Measurements from ENCODE around the gene RACK1. TPM values are rescaled to one million over a fixed set of nuclear protein-coding genes. Genes with fewer than 3 reads are reported as not detected.

RACK1 gene
- total and polyA plus RNA-seq, 4 donors: 310 to 2,255 (median 940) TPM

DNA sequence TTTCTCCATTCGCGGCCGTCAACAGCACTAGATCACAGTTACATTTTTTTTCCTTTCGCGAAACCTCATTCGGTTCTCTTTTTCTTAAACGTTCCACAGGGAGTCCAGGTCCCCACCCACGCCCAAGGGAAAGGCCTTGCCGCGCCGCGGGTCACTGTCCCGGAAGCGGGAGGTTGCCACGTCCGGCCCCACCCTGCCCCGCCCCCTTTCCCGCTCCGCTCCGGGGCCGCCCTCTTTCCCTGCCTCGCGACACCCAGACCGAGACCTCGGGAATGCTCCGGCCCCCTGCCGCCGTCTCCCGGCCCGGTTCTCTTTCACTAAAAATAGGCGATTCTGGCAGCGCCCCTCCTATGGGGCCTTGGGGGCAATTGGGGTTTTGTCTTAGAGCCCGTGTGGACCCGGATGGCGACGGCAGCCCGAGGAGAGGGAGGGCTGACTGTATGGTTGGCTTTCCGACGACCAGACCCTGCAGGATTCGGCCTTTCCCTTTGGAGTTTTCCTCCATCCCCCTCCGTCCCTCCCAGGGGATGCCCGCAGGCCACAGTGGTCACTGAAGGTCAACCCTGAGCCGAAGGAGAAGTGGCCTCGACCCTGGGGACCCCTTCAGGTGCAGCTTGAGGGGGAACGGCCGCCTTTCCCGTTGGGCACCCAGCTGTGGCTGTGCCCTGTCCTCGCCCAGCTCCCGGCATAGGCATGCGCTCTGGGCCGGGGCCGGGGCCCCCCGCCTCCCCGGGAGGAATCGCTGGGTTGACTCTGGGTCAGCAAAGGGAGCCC lies 2.8 kb upstream of the RACK1 start (continued):
- TF ChIP-seq, protein P1, sequence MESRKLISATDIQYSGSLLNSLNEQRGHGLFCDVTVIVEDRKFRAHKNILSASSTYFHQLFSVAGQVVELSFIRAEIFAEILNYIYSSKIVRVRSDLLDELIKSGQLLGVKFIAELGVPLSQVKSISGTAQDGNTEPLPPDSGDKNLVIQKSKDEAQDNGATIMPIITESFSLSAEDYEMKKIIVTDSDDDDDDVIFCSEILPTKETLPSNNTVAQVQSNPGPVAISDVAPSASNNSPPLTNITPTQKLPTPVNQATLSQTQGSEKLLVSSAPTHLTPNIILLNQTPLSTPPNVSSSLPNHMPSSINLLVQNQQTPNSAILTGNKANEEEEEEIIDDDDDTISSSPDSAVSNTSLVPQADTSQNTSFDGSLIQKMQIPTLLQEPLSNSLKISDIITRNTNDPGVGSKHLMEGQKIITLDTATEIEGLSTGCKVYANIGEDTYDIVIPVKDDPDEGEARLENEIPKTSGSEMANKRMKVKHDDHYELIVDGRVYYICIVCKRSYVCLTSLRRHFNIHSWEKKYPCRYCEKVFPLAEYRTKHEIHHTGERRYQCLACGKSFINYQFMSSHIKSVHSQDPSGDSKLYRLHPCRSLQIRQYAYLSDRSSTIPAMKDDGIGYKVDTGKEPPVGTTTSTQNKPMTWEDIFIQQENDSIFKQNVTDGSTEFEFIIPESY (IDR thresholded peaks at IDR 0.05): peak; percentile 98
- TF ChIP-seq HNF4G (IDR thresholded peaks at IDR 0.05) (no peak), TAF1 (conservative IDR thresholded peaks at IDR 0.05) (no peak)

GRCh38 chr5:181245427-181246275 lies 1.9 kb upstream of the RACK1 start:
- Histone ChIP-seq H3K4me3 (ENCODE audit: low read depth in 1 of 3, low read length in 3 of 3) (peak overlapping the region; percentile 76 to 94 (median 86)), H3K9ac (ENCODE audit: low read depth in 1 of 2, low read length in 2 of 2) (peak overlapping the region; percentile 57 to 61), H3K9me3 (ENCODE audit: control insufficient read depth in 4 of 4, low read length in 3 of 4) (no peaks in the 10 kb centered on the region), H3K27me3 (ENCODE audit: control insufficient read depth in 4 of 4, insufficient read depth in 4 of 4, low read length in 3 of 4) (no peaks in the 10 kb centered on the region), H3K36me3 (ENCODE audit: control insufficient read depth in 4 of 4, insufficient read depth in 3 of 4, low read depth in 1 of 4, low read length in 3 of 4) (peaks cover 8 to 16% (median 11%) of the 10 kb centered on the region in 4 donors), H3K27ac (ENCODE audit: low read depth in 1 of 2, low read length in 2 of 2) (peak overlapping the region; percentile 76 to 96), H3K4me1 (ENCODE audit: control insufficient read depth in 4 of 4, insufficient read depth in 4 of 4, low read length in 3 of 4) (peaks cover 16 to 60% (median 47%) of the 10 kb centered on the region in 4 donors)
- no peak for TF ChIP-seq JUND (IDR thresholded peaks at IDR 0.05)
- no peak for TF ChIP-seq RXRA (IDR thresholded peaks at IDR 0.05)
- 25% methylated on average over 34 of the region's 34 CpGs for WGBS
- peak; percentile 38 for DNase-seq (ENCODE audit: low spot score)

DNA sequence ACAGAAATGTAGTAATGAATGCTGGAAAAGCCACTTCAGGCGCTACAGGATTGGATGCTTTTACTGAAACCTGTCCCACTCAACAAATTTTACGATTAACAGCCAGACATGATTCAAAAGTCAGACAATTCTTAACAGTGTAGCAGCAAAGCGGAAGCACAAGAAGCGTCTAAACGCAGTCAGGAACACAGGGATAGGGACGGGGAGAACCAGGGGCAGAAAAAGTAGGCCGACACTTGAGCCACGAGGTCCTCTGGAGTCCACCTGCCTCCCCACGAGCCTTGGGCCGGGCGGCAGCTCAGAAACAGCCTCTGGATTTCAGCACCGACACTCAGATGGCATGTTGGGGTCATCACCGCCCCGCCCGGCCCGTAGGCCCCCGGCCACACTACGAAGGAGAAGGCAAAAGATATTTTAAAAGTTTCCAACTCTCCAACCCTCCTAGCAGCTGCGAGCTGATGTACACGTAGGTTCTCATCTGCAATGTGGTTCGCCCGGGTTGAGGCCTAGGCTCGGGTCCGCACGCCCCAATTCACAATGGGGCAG lies 615 bp downstream of the RACK1 start:
- DNase-seq (ENCODE audit: low spot score): no peak
- Histone ChIP-seq H3K27ac (ENCODE audit: low read depth in 1 of 2, low read length in 2 of 2) (peak overlapping the region; percentile 95 to 96), H3K9me3 (ENCODE audit: control insufficient read depth in 4 of 4, low read length in 3 of 4) (no peaks in the 10 kb centered on the region), H3K27me3 (ENCODE audit: control insufficient read depth in 4 of 4, insufficient read depth in 4 of 4, low read length in 3 of 4) (no peaks in the 10 kb centered on the region), H3K4me1 (ENCODE audit: control insufficient read depth in 4 of 4, insufficient read depth in 4 of 4, low read length in 3 of 4) (peaks cover 10 to 46% (median 34%) of the 10 kb centered on the region in 4 donors), H3K36me3 (ENCODE audit: control insufficient read depth in 4 of 4, insufficient read depth in 3 of 4, low read depth in 1 of 4, low read length in 3 of 4) (peaks cover 20 to 33% (median 26%) of the 10 kb centered on the region in 4 donors), H3K4me3 (ENCODE audit: low read depth in 1 of 3, low read length in 3 of 3) (peak overlapping the region; percentile 63 to 99 (median 86)), H3K9ac (ENCODE audit: low read depth in 1 of 2, low read length in 2 of 2) (peak overlapping the region; percentile 93)
- WGBS: under 1% methylated on average over 25 of the region's 25 CpGs
- TF ChIP-seq FOXA1 (IDR thresholded peaks at IDR 0.05) (no peak), ATF3 (IDR thresholded peaks at IDR 0.05) (no peak), RXRA (IDR thresholded peaks at IDR 0.05) (no peak), HNF4A (conservative IDR thresholded peaks at IDR 0.05) (no peak), TAF1 (conservative IDR thresholded peaks at IDR 0.05) (no peak), JUND (IDR thresholded peaks at IDR 0.05) (no peak), EGR1 (IDR thresholded peaks at IDR 0.05; ENCODE audit: low read depth in 2 of 2) (no peak), FOXA2 (IDR thresholded peaks at IDR 0.05) (no peak), HNF4G (IDR thresholded peaks at IDR 0.05) (no peak), SP1 (IDR thresholded peaks at IDR 0.05) (no peak), NR2F2 (IDR thresholded peaks at IDR 0.05) (no peak), YY1 (IDR thresholded peaks at IDR 0.05) (no peak), RAD21 (IDR thresholded peaks at IDR 0.05) (no peak), GABPA (IDR thresholded peaks at IDR 0.05 in 1 of 2, conservative IDR thresholded peaks at IDR 0.05 in 1 of 2) (no peak)
- TF ChIP-seq, protein P2, sequence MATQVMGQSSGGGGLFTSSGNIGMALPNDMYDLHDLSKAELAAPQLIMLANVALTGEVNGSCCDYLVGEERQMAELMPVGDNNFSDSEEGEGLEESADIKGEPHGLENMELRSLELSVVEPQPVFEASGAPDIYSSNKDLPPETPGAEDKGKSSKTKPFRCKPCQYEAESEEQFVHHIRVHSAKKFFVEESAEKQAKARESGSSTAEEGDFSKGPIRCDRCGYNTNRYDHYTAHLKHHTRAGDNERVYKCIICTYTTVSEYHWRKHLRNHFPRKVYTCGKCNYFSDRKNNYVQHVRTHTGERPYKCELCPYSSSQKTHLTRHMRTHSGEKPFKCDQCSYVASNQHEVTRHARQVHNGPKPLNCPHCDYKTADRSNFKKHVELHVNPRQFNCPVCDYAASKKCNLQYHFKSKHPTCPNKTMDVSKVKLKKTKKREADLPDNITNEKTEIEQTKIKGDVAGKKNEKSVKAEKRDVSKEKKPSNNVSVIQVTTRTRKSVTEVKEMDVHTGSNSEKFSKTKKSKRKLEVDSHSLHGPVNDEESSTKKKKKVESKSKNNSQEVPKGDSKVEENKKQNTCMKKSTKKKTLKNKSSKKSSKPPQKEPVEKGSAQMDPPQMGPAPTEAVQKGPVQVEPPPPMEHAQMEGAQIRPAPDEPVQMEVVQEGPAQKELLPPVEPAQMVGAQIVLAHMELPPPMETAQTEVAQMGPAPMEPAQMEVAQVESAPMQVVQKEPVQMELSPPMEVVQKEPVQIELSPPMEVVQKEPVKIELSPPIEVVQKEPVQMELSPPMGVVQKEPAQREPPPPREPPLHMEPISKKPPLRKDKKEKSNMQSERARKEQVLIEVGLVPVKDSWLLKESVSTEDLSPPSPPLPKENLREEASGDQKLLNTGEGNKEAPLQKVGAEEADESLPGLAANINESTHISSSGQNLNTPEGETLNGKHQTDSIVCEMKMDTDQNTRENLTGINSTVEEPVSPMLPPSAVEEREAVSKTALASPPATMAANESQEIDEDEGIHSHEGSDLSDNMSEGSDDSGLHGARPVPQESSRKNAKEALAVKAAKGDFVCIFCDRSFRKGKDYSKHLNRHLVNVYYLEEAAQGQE (IDR thresholded peaks at IDR 0.05): no peak
- TF ChIP-seq, protein P3, sequence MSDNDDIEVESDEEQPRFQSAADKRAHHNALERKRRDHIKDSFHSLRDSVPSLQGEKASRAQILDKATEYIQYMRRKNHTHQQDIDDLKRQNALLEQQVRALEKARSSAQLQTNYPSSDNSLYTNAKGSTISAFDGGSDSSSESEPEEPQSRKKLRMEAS (IDR thresholded peaks at IDR 0.05): no peak
- TF ChIP-seq, protein P1 (IDR thresholded peaks at IDR 0.05): no peak

Measured in liver (tissue), 9 donors.